ENCODE measurements around the gene SCARF2.

DNA sequence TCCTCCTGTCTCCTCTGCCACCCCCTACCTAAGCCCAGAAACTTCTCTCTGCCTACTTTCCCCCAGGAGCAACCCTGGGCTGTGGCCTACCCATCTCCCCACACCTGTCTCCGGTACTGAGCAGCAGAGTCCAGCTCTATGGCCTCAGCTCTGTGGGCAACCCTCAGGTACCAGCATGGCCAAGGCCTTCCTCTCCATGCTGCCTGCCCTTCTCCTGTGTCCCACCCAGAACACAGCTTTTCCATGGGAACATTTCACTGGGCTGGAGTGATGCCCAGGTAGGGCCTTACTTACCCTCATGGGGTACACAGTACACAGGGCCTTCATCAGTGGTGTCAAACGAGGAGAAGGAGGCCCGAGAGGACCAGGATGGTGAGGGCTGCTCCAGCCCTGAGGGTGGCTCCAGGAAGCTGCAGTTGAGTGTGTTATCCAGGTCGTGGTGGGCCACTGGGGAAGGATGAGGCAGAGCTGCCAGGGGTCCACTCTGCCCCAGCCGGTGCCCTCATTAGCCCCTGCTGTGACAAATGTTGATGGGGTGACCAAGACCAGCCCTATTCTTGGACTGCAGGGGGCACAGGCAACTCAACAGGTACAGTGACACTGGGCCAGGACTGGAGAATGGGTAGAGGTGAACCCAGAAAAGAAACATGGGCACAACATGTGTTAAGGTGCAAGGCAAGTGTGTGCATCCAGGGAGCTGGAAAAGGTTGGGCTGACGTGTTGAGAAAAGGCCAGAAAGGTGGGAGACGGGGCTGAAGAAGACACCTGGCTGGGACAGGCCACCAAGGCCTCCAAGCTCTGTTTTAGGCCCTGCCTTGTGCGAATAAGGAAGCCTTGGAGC lies 10.3 kb downstream of the SCARF2 start:
- no peak for TF ChIP-seq CEBPB (IDR thresholded peaks at IDR 0.05; ENCODE audit: low read depth, low read length)
- TF ChIP-seq, protein P1, sequence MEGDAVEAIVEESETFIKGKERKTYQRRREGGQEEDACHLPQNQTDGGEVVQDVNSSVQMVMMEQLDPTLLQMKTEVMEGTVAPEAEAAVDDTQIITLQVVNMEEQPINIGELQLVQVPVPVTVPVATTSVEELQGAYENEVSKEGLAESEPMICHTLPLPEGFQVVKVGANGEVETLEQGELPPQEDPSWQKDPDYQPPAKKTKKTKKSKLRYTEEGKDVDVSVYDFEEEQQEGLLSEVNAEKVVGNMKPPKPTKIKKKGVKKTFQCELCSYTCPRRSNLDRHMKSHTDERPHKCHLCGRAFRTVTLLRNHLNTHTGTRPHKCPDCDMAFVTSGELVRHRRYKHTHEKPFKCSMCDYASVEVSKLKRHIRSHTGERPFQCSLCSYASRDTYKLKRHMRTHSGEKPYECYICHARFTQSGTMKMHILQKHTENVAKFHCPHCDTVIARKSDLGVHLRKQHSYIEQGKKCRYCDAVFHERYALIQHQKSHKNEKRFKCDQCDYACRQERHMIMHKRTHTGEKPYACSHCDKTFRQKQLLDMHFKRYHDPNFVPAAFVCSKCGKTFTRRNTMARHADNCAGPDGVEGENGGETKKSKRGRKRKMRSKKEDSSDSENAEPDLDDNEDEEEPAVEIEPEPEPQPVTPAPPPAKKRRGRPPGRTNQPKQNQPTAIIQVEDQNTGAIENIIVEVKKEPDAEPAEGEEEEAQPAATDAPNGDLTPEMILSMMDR (IDR thresholded peaks at IDR 0.05; ENCODE audit: control extremely low read depth in 1 of 3, insufficient read depth in 1 of 3, low read depth in 1 of 3, low read length in 3 of 3), result no peak
- TF ChIP-seq, protein P2, sequence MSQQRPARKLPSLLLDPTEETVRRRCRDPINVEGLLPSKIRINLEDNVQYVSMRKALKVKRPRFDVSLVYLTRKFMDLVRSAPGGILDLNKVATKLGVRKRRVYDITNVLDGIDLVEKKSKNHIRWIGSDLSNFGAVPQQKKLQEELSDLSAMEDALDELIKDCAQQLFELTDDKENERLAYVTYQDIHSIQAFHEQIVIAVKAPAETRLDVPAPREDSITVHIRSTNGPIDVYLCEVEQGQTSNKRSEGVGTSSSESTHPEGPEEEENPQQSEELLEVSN (IDR thresholded peaks at IDR 0.05), result no peak
- TF ChIP-seq POLR2A (IDR thresholded peaks at IDR 0.05; ENCODE audit: control extremely low read depth in 1 of 2, low read depth in 2 of 2, low read length in 2 of 2), result no peak
- no peak for TF ChIP-seq CREB1 (IDR thresholded peaks at IDR 0.05)
- no peak for TF ChIP-seq RAD21 (IDR thresholded peaks at IDR 0.05 in 1 of 2, conservative IDR thresholded peaks at IDR 0.05 in 1 of 2; ENCODE audit: low read depth in 2 of 2, low read length in 2 of 2)
- TF ChIP-seq EGR1 (IDR thresholded peaks at IDR 0.05; ENCODE audit: borderline replicate concordance, low read depth, low read length), result no peak
- TF ChIP-seq TAF1 (IDR thresholded peaks at IDR 0.05; ENCODE audit: low read depth, low read length), result no peak
